T-helper 9 cell (primary cell): ENCODE data around the gene AP4B1.

ENCODE experiments used
- DNase-seq: peaks from one replicate; pipeline ENCODE4 v3.0.0-alpha.2; 2020

The AP4B1 gene

GRCh38 chr1:113929750-113930498, 25.3 kb upstream of the AP4B1 start:
- DNase-seq, result peak; percentile 68

- peak; percentile 89 for DNase-seq
Observed at GRCh38 chr1:113928941-113929749, 24.5 kb upstream of the AP4B1 start, which contains the start of gene HIPK1. TSS of gene HIPK1 (plus strand) at chr1:113929324.

GRCh38 chr1:113928187-113928930, 23.8 kb upstream of the AP4B1 start:
- DNase-seq, result no peak

GRCh38 chr1:113924473-113924872, 19.9 kb upstream of the AP4B1 start:
- no peak for DNase-seq

GRCh38 chr1:113922957-113923356, 18.4 kb upstream of the AP4B1 start:
- no peak for DNase-seq

- no peak for DNase-seq
Observed at GRCh38 chr1:113918243-113918642, 13.6 kb upstream of the AP4B1 start.

GRCh38 chr1:113917400-113918082, 12.9 kb upstream of the AP4B1 start:
- no peak for DNase-seq

- DNase-seq, result no peak
Observed at GRCh38 chr1:113916974-113917373, 12.4 kb upstream of the AP4B1 start.

- no peak for DNase-seq
Observed at GRCh38 chr1:113913887-113914664, 9.5 kb upstream of the AP4B1 start.

- DNase-seq, result no peak
Observed at GRCh38 chr1:113913312-113913668, 8.7 kb upstream of the AP4B1 start.

GRCh38 chr1:113912594-113913311, 8.2 kb upstream of the AP4B1 start:
- no peak for DNase-seq

GRCh38 chr1:113905435-113905861, 849 bp upstream of the AP4B1 start:
- DNase-seq, result peak; percentile 15

- DNase-seq, result no peak
Observed at GRCh38 chr1:113904293-113904673, 316 bp downstream of the AP4B1 start.

GRCh38 chr1:113903501-113904292, 902 bp downstream of the AP4B1 start:
- DNase-seq, result no peak

- DNase-seq, result no peak
Observed at GRCh38 chr1:113901191-113901590, 3.4 kb downstream of the AP4B1 start.

GRCh38 chr1:113899111-113899510, 5.5 kb downstream of the AP4B1 start:
- DNase-seq, result no peak

- no peak for DNase-seq
Observed at GRCh38 chr1:113898241-113898814, 6.3 kb downstream of the AP4B1 start.

GRCh38 chr1:113895961-113896360, 8.6 kb downstream of the AP4B1 start:
- DNase-seq, result no peak

GRCh38 chr1:113895098-113895497, 9.5 kb downstream of the AP4B1 start:
- DNase-seq, result no peak

- DNase-seq, result no peak
Observed at GRCh38 chr1:113893267-113893666, 11.3 kb downstream of the AP4B1 start.
